Testis (tissue), 3 donors: ENCODE results near the gene CCNJL. TPM values are rescaled to one million over a fixed set of nuclear protein-coding genes. Genes with fewer than 3 reads are reported as not detected.
A peak's percentile ranks its signal among the peaks of the same experiment; 100 is the strongest.

Source experiments
- DNase-seq: peaks from one replicate; pipeline ENCODE4 v3.0.0-alpha.2; 2019
- H3K27ac ChIP-seq, 2 donors: fragments of 200-600 bp; sonication (generic); one replicate each; pipeline ENCODE4 v1.5.1; 2019
- H3K27me3 ChIP-seq: fragments of 200-600 bp; sonication (generic); one replicate; pipeline ENCODE4 v1.5.1; 2019
- H3K36me3 ChIP-seq: fragments of 200-600 bp; sonication (generic); one replicate; pipeline ENCODE4 v1.5.1; 2017; ENCODE audit warnings: low read depth; ENCODE audit errors: missing control alignments
- H3K4me1 ChIP-seq: fragments of 200-600 bp; sonication (generic); one replicate; pipeline ENCODE4 v1.5.1; 2019
- H3K4me3 ChIP-seq, 2 donors: fragments of 200-600 bp; sonication (generic); one replicate each; pipeline ENCODE4 v1.5.1; 2017 to 2019
- H3K9me3 ChIP-seq: fragments of 200-600 bp; sonication (generic); one replicate; pipeline ENCODE4 v1.5.1; 2017
- CTCF ChIP-seq, 3 experiments: fragments of 450-650 bp in 2 of 3; fragments of 200-600 bp in 1 of 3; sonication (generic) in 1 of 3; IDR thresholded peaks; one replicate each; pipeline ENCODE4 v1.5.1; 2016 to 2019; ENCODE audit warnings: antibody characterized with exemption in 3 of 3, mild to moderate bottlenecking in 2 of 3, moderate library complexity in 1 of 3
- POLR2A ChIP-seq: fragments of 450-650 bp; IDR thresholded peaks from one replicate; pipeline ENCODE4 v1.6.1; 2017; ENCODE audit warnings: antibody characterized with exemption, mild to moderate bottlenecking, moderate library complexity
- WGBS, 2 donors: methylation state at CpG; one replicate each; pipeline ENCODE4 v1.1.5; 2018; 5-methylcytosine and 5-hydroxymethylcytosine counted together
- intact Hi-C: fragments of 100-400 bp; cut with DNase I; formaldehyde crosslinking; loops from one replicate; pipeline ENCODE4 v1.15.1; 2023; ENCODE audit warnings: low total_unique reads
- polyA plus RNA-seq: library from polyadenylated mRNA; stranded (reverse); fragments of 350-450 nt; fragmentation: Illumina TruSeq; extraction: RNeasy Lipid Tissue Mini Kit (QIAGEN cat#74804); gene quantifications from one replicate; pipeline ENCODE4 v1.2.3, GENCODE V29; 2014; ENCODE audit warnings: low read depth, low replicate concordance; ENCODE audit not compliant: insufficient read depth
- total RNA-seq, 2 donors: library from RNA; depleted of rRNA; stranded (reverse); fragments of >200 nt; gene quantifications; one replicate each; pipeline ENCODE4 v1.2.3, GENCODE V29; 2016

The CCNJL gene
- total and polyA plus RNA-seq, 3 donors from 2014 or later, result 23.6 to 47.0 (median 41.4) TPM

DNA sequence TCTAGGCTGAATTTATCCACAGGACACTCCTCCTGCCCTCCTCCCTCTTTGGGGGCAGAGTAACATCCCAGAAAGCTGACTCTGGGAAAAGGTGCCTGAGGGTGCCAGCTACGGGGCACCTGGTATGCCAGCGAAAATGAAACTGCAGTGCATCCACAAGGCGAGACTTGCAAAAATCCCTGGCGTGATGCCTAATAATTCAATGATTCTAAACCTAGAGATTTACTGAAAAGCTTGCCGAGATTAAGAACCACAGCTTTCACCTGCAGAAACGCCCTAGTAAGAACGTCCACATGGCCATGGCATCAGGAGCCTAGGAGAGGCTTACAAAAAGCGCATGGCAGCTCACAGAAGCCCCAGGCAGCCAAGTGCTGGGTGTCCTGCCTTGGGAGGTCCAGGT, 20.9 kb downstream of the CCNJL start:
- intact Hi-C loops, result no loop called here
- H3K4me1 ChIP-seq, result peaks cover 44% of the 10 kb centered on the region
- no peak for TF ChIP-seq CTCF (IDR thresholded peaks at IDR 0.05)
- 76 to 79% methylated on average over 8 of the region's 8 CpGs for WGBS, 2 donors
- H3K36me3 ChIP-seq, result no peaks in the 10 kb centered on the region
- DNase-seq, result no peak
- H3K4me3 ChIP-seq, result no peak overlapping the region
- H3K9me3 ChIP-seq, result no peaks in the 10 kb centered on the region
- H3K27me3 ChIP-seq, result no peaks in the 10 kb centered on the region
- no peak overlapping the region for H3K27ac ChIP-seq

- H3K9me3 ChIP-seq, result no peaks in the 10 kb centered on the region
- H3K4me3 ChIP-seq, result no peak overlapping the region
- intact Hi-C loops, result no loop called here
- 89 to 93% methylated on average over 3 of the region's 3 CpGs for WGBS, 2 donors
- peaks cover 44% of the 10 kb centered on the region for H3K4me1 ChIP-seq
- no peak for DNase-seq
- H3K27ac ChIP-seq, result no peak overlapping the region
- H3K27me3 ChIP-seq, result no peaks in the 10 kb centered on the region
- H3K36me3 ChIP-seq, result no peaks in the 10 kb centered on the region
- TF ChIP-seq POLR2A (no peak), CTCF (IDR thresholded peaks at IDR 0.05) (no peak)
Observed at GRCh38 chr5:160290751-160291150, 21.6 kb downstream of the CCNJL start.

DNA sequence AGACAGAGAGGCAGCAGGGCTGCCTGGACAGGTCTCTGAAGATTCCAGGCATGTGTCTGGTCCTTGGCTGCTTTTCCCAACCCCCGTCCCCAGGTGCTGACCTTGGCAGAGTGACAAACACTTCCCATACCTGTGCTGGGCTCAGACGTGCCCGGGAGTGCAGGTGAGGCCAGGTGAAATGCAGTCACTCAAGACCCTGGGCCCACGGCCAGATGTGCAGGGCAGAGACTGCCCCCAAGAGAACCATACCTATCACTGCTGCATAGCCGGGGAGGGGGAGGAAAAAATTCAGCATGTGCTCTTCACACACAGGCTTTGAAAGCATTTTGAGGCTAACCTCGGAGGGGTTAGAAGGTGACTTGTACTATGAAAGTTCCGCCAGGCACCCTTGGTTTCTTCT, 22.6 kb downstream of the CCNJL start:
- H3K36me3 ChIP-seq, result no peaks in the 10 kb centered on the region
- peak overlapping the region in 1 of 2 donors; percentile 36 for H3K27ac ChIP-seq
- intact Hi-C loops, result no loop called here
- H3K27me3 ChIP-seq, result no peaks in the 10 kb centered on the region
- TF ChIP-seq CTCF (IDR thresholded peaks at IDR 0.05) (no peak), POLR2A (no peak)
- H3K9me3 ChIP-seq, result no peaks in the 10 kb centered on the region
- peaks cover 46% of the 10 kb centered on the region for H3K4me1 ChIP-seq
- no peak for DNase-seq
- 63 to 64% methylated on average over 2 to 7 of the region's 7 CpGs for WGBS, 2 donors
- no peak overlapping the region for H3K4me3 ChIP-seq

GRCh38 chr5:160289356-160289651, 23.1 kb downstream of the CCNJL start:
- H3K4me3 ChIP-seq, result no peak overlapping the region
- H3K27ac ChIP-seq, result peak overlapping the region in 1 of 2 donors; percentile 36
- no peak for DNase-seq
- H3K9me3 ChIP-seq, result no peaks in the 10 kb centered on the region
- peaks cover 42% of the 10 kb centered on the region for H3K4me1 ChIP-seq
- intact Hi-C loops, result no loop called here
- TF ChIP-seq CTCF (IDR thresholded peaks at IDR 0.05) (no peak), POLR2A (no peak)
- WGBS, 2 donors, result 34 to 49% methylated on average over 2 of the region's 2 CpGs
- H3K36me3 ChIP-seq, result no peaks in the 10 kb centered on the region
- no peaks in the 10 kb centered on the region for H3K27me3 ChIP-seq

GRCh38 chr5:160287378-160288051, 24.8 kb downstream of the CCNJL start:
- H3K27ac ChIP-seq, result peak overlapping the region; percentile 63 to 65
- TF ChIP-seq POLR2A (no peak), CTCF (IDR thresholded peaks at IDR 0.05) (no peak)

More at GRCh38 chr5:160287378-160288051, 24.8 kb downstream of the CCNJL start:
- Histone ChIP-seq H3K27me3 (no peaks in the 10 kb centered on the region), H3K36me3 (no peaks in the 10 kb centered on the region), H3K9me3 (no peaks in the 10 kb centered on the region), H3K4me1 (peaks cover 39% of the 10 kb centered on the region), H3K4me3 (no peak overlapping the region)
- WGBS, 2 donors, result 28 to 30% methylated on average over 8 of the region's 8 CpGs
- peak; percentile 91 for DNase-seq
- intact Hi-C loops, result no loop called here
